ENCODE data around the gene PLEKHG1. TPM values are rescaled to one million over a fixed set of nuclear protein-coding genes. Genes with fewer than 3 reads are reported as not detected.

The PLEKHG1 gene
- 10 to 100 TPM; 12.5 to 48.4 (median 32.3) TPM for total RNA-seq

DNA sequence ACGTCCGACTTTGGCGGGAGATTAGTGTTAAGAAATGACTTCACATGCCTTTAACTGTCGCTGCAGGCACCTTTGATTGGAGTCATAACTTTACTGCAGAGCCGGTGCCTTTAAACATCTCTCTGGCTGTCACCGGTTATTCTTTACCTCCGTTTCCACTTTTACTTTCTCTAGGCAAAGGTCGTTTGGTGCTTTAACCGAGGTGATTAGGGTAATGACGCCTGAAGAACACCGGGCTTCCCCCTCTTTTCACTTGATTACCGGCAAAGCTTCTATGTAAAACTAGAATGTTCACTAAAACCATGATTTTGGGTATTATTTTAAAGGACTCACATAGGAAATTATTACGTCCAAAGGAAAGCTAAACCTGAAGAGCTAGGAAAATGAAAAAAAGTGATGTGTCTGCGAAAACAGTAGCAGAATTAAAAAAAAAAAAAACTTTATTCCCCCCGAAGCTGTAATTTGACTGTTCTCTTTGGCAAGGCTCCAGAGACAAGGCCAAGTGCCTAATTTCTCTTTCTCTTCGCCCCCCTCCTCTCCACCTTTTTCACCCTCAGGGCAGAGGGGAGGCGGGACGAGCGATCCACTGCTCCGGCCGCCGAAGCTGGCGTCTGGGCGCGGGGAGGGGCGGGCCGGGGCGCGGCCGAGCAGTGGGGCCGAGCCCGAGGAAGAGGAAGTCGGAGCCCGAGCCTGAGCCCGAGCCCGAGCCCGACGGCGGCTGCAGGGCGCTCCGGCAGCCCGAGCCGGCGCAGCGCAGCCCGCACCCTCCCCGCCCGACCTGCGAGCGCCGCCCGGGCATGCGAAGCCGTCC is at the start of gene PLEKHG1:
PLEKHG1 (plus strand) TSS at position 687 of the 811 bp plus-strand sequence. CDS start 133,797 bp downstream, outside the sequence.
- peak; percentile 78 to 79 for DNase-seq
- peak within 1 kb of the TSS; percentile 35 to 72 (median 53) for H3K4me3 ChIP-seq (replicated peaks in 1 of 3)
- no peaks in the 10 kb centered on the region for H3K27me3 ChIP-seq
- peak within 1 kb of the TSS; percentile 53 to 77 (median 62) for H3K27ac ChIP-seq
- H3K36me3 ChIP-seq, result no peaks in the 10 kb centered on the region
- peaks cover 0 to 3% of the 10 kb centered on the region in 2 donors for H3K4me1 ChIP-seq
- no peaks in the 10 kb centered on the region for H3K9me3 ChIP-seq
- 25 to 31% methylated on average over 23 to 26 of the region's 54 CpGs for WGBS, 2 donors
- intact Hi-C loops (cut with DNase I), result loop anchor here (10.0 kb wide), 1 partner anchor 215 kb away; no protein-coding TSS in a partner anchor
- TF ChIP-seq, protein P1, sequence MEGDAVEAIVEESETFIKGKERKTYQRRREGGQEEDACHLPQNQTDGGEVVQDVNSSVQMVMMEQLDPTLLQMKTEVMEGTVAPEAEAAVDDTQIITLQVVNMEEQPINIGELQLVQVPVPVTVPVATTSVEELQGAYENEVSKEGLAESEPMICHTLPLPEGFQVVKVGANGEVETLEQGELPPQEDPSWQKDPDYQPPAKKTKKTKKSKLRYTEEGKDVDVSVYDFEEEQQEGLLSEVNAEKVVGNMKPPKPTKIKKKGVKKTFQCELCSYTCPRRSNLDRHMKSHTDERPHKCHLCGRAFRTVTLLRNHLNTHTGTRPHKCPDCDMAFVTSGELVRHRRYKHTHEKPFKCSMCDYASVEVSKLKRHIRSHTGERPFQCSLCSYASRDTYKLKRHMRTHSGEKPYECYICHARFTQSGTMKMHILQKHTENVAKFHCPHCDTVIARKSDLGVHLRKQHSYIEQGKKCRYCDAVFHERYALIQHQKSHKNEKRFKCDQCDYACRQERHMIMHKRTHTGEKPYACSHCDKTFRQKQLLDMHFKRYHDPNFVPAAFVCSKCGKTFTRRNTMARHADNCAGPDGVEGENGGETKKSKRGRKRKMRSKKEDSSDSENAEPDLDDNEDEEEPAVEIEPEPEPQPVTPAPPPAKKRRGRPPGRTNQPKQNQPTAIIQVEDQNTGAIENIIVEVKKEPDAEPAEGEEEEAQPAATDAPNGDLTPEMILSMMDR (IDR thresholded peaks at IDR 0.05), result no peak
- TF ChIP-seq POLR2A (IDR thresholded peaks at IDR 0.05), result peak in 1 of 2 donors; percentile 53

- intact Hi-C loops (cut with DNase I), result no loop called here
- no peak overlapping the region for H3K4me3 ChIP-seq (replicated peaks in 1 of 3)
- no peaks in the 10 kb centered on the region for H3K27me3 ChIP-seq
- 94% methylated on average over 5 of the region's 5 CpGs for WGBS, 2 donors
- no peaks in the 10 kb centered on the region for H3K36me3 ChIP-seq
- H3K9me3 ChIP-seq, result no peaks in the 10 kb centered on the region
- no peak overlapping the region for H3K27ac ChIP-seq
- no peak for DNase-seq
- H3K4me1 ChIP-seq, result peaks cover 0 to 13% of the 10 kb centered on the region in 2 donors
- no peak for TF ChIP-seq POLR2A (IDR thresholded peaks at IDR 0.05)
- TF ChIP-seq, protein P1 (IDR thresholded peaks at IDR 0.05), result no peak
Measured at GRCh38 chr6:150550244-150550643, 49.4 kb upstream of the PLEKHG1 start.

DNA sequence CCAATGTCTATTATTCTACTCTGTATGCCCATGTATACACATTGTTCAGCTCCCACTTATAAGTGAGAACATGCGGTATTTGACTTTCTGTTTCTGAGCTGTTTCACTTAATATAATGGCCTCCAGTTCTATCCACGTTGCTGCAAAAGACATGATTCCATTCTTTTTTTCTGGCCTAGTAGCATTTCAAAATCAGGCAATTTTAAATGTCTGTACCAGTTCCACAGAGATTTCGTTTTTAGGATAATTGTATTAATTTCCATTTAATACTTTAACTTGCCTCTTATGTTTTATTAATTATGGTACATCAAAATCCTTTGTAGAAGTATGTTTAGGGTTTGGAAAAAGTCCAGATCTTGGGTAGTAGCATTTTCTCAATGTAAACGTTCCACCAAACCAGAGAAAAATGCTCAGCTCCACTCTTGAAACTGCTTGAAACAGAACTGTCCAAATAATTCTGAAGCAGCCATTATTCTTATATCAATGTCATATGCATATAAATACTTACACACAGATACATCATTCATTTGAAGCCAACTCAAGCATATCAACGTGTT is 42.6 kb upstream of the PLEKHG1 start:
- intact Hi-C loops (cut with DNase I), result no loop called here
- WGBS, 2 donors, result 81 to 82% methylated on average over 5 of the region's 5 CpGs
- DNase-seq, result no peak
- no peaks in the 10 kb centered on the region for H3K36me3 ChIP-seq
- H3K27me3 ChIP-seq, result no peaks in the 10 kb centered on the region
- no peak overlapping the region for H3K4me3 ChIP-seq (replicated peaks in 1 of 3)
- no peak for TF ChIP-seq POLR2A (IDR thresholded peaks at IDR 0.05)
- TF ChIP-seq, protein P1 (IDR thresholded peaks at IDR 0.05), result no peak
- H3K27ac ChIP-seq, result no peak overlapping the region
- no peaks in the 10 kb centered on the region for H3K9me3 ChIP-seq
- H3K4me1 ChIP-seq, result no peaks in the 10 kb centered on the region

DNA sequence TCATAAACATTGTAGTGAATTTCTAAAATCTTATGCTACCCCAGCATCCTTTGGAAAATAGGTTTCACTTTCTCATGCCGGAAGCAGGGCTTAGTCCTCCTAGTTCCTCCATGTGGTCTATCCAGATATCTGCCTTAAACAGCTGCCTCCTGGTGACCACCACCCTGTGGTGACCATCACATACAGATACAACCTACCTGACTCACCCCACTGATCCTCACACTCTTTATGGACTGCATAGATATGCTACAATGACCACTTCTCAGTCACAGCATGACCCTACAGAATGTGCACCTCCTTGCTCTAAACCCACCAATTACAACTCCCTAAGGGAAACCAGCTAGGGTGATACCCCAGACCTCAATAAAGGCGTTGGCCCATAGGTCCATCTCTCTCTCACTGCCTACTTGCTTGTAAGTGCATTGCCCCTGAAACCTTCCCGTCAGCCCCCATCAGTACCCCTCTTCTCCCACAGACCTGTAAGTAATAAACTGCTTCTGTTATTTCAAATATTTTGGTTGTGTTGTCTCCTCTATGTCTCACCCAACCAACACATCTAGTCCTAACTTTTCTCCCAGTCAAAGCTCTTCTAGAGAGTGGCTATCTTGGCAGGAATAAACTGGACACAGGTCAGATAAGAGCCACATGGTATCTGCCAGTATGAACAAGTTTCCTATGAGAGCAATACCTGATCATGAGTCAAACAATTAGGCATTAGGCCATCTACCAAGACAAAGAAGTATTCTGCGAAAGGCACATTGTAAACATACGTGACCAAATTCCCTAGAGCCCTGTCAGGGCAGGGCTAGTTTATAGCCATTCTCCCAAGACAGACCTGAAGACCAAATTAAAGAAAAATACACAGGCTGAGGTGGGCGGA is 39.4 kb upstream of the PLEKHG1 start:
- no peak overlapping the region for H3K4me3 ChIP-seq (replicated peaks in 1 of 3)
- intact Hi-C loops (cut with DNase I), result no loop called here
- DNase-seq, result no peak
- H3K27ac ChIP-seq, result no peak overlapping the region
- no peaks in the 10 kb centered on the region for H3K9me3 ChIP-seq
- no peaks in the 10 kb centered on the region for H3K36me3 ChIP-seq
- H3K4me1 ChIP-seq, result no peaks in the 10 kb centered on the region
- 88% methylated on average over 6 of the region's 6 CpGs for WGBS, 2 donors
- TF ChIP-seq, protein P1 (IDR thresholded peaks at IDR 0.05), result no peak
- TF ChIP-seq POLR2A (IDR thresholded peaks at IDR 0.05), result no peak
- no peaks in the 10 kb centered on the region for H3K27me3 ChIP-seq

Data from thyroid gland (tissue), 4 donors.